HG03060 (cell line): ENCODE data around the gene DSC3.
"Not testable (repeated sequence)": the region's sequence is repeated elsewhere in the genome, so short reads cannot be mapped to it uniquely, and the experiment has no call there.

Experiments used
- ATAC-seq: cut with Tn5 transposase; IDR thresholded peaks from one replicate; pipeline ENCODE4 v1.9.1; 2021; ENCODE audit warnings: low read depth, moderate number of reproducible peaks; ENCODE audit not compliant: unreplicated experiment

DSC3 gene

DNA sequence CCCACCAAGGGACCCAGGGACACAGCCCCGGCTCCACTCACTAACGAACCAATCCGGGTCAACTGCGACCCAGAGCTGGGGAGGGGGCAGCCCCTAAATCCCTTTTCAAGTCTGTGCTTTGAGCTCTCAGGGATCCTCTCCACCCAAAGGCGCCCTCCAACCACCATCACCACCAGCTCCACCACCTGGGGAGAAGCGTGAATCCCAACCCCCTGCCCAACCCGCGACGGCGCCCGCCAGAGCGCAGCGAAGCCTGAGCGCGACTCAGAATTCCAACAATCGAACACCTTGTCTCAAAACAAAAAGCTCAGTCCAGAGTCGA lies 497 bp downstream of the DSC3 start:
- ATAC-seq = no peak

DNA sequence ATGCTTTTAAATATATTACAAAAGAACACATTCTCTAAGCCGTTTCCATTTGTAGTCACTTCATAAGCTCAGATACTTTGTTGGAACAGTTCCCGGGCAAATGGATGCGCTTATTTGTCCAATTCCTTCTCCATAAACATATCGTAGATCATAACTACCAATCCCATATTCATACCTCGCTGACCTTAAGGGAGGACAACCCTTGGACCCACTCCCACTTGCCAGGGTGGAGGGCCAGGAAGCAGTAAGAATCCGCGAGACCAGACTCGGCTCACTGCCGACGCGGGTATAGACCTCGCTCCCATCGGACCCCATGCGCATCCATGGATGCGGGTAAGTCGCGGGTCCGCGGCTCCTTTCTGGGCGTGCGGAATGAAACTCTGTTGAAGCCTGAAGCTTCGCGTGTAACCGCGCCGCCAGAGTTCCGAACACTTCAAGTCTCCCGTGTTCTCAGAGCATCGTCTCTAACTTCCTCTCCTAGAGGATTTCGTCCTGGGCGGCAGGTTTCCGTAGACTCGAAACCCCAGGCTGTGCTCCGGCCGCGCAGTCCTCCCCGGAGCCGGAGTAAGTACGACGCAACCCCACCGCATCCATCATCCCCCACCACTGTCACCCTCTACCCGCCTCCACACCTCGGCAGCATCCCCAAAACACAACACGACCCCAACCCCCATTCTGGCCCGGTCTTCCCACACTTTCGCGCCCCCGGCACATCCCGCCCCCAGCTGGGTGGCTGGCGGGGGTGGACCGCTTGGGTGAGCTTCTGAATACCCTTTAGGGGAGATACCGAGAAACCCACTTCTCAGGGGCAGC lies 1.1 kb downstream of the DSC3 start:
- ATAC-seq = no peak

DNA sequence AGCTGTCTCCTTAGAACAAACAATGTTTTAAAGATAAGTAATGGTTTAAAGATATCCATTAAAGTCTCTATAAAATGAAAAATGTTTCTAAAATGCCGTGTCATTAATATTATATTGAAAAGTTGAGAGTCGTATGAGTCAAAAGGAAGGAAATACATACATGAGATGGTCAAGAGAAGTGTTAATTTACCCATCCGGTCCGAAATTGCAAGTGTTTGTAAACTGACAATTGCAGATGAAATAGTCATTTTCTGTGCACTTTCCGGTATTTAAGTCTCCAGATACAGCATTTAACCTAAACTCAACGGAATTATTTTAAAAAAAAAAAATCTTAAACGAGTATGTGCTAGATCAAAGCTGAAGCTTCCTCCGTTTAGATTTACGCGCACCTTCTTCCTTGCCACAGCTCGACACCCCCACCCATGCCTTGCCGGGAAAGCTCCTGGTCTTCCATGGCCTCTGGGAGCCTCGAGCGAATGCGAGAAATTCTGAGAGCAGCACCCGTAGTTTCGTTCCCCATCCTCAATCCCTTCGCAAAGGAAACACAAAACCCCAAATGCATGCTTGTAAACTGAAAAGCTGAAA lies 1.8 kb downstream of the DSC3 start:
- ATAC-seq = no peak

DNA sequence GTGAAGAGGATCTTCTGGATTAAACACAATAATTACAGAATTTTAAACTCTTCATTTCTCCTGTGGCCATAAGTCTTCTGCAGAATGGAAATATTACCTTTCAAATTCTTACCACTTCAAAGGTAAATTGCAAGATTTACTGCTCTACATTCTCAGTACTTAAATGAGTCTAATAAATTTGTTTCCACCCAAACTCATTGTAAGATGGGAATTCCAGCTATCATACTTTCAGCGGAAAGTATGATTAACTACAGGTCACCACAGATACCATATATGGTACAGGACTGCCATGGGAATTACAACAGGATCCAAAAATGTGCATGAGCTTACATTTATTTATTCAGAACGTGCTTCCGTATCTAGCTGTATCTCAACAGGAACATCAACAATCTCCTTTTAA lies 3.1 kb downstream of the DSC3 start:
- ATAC-seq = no peak

DNA sequence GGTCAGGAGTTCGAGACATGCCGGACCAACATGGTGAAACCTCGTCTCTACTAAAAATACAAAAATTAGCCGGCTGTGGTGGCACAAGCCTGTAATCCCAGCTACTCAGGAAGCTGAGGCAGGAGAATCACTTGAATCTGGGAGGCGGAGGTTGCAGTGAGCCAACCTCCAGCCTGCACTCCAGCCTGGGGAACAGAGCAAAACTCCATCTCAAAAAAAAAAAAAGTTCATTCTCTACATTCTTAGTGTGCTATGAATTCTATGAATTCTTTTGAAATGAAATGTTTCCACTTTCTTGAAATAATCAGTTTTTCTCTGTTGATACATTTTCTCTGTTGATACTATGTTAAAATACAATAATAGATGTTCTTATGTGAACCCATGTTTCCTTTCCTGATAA lies 4.9 kb downstream of the DSC3 start:
- not testable (repeated sequence) for ATAC-seq

DNA sequence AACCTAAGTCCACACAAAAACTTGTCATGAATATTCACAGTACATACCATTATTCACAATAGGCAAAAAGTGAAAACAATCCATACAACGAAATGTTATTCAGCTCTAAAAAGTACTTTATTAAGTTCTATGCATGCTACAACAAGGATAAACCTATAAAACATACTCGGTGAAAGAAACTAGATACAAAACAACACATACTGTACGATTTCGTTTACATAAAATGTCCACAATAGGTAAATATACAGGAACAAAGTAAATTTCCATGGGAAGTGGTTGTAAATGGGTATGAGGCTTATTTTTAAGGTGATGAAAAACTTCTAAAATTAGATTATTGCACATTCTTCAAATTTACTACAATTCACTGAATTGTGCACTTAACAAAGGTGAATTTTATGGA lies 8.0 kb downstream of the DSC3 start:
- no peak for ATAC-seq

DNA sequence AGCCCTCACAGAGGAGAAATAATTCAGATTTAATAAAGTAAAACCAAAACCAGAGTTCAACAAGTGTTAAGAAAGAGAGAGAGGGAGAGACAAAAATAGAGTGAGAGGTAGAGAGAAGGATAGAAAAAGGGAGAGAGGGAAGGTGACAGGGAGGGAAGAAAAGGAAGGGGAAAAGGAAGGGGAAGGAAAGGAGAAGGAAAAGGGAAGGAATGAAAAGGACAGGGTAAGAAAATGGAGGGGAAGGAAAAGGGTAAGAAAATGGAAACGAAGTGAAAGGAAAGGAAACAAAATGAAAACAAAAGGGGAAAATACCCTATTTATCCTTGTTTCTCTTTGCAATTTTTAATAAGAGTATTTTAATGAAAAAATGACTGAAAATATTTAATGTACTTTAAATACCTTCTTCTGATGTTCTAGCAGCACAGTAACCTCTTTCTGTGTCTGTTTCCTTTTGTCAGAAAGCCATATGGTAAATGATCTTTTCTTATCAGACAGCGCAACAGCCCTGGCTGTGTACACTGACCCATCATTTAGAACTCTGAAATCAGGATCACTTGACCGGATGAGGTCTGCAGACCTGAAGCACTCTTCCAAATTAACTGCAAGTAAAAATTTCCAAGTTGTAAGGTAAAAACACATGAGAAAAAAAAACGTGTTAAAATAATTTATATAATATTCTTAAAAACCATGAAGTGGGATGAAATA lies 11.8 kb downstream of the DSC3 start:
- ATAC-seq = no peak

DNA sequence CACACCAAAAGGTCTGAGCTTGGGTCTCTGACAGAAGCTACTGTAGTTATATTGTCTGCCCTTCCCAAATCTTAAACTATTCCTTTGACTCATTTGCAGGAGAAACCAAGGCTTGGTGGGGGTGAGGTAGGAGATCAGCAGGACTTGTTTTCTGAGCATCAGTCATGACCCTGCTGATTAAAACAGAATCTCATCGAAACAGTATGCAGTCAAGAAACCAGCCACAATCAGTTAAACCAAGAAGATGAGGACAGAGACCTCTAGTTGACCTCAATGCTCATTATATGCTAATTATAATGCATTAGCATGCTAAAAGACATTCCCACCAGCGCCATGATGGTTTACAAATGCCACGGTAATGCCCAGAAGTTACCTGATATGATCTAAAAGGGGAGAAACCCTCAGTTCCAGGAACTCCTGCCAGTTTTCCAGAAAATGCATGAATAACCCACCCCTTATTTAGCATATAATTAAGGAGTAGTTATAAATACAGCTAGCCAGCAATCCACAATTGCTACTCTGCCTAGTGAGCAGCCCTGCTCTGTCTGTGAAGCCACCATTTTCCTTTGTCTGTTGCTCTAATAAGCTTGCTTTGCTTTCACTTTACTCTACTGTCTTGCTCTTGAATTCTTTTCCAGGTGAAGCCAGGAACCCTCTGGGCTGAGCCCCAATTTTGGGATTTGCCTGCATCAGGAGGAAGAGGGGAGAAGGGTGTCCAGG lies 26.7 kb downstream of the DSC3 start:
- ATAC-seq = no peak

DNA sequence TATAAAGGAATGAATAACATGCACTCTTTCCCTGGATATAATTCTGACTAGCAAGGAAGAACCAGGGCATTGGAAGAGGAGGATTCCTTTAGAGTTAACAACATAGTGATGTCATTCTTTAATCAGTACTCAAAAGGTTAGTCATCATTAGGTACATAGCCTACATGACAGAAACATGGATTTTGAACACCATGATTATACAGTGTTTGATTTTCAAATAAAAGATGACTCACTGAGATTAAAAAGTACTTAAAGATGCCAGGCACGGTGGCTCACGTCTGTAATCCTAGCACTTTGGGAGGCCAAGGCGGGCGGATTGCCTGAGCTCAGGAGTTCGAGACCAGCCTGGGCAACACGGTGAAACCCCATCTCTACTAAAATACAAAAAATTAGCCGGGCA lies 31.1 kb downstream of the DSC3 start:
- not testable (repeated sequence) for ATAC-seq

DNA sequence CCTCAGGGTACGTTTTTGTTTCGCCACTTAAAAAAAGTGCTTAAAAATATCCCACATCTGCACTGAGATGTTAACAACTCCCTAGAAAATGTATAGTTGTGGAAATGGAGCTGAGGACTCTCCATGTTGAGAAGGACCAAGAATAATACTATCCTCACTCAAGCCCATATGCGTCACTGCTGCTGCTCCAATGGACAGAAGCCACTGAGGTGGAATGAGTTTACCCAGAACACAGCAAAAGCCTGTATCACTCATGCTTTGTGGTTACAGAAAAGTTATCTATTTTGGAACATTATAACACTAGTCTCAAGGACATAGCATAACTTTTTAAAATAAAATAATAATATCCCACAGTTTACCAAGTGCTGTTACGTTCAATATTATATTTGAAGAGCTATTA lies 31.9 kb downstream of the DSC3 start:
- no peak for ATAC-seq

DNA sequence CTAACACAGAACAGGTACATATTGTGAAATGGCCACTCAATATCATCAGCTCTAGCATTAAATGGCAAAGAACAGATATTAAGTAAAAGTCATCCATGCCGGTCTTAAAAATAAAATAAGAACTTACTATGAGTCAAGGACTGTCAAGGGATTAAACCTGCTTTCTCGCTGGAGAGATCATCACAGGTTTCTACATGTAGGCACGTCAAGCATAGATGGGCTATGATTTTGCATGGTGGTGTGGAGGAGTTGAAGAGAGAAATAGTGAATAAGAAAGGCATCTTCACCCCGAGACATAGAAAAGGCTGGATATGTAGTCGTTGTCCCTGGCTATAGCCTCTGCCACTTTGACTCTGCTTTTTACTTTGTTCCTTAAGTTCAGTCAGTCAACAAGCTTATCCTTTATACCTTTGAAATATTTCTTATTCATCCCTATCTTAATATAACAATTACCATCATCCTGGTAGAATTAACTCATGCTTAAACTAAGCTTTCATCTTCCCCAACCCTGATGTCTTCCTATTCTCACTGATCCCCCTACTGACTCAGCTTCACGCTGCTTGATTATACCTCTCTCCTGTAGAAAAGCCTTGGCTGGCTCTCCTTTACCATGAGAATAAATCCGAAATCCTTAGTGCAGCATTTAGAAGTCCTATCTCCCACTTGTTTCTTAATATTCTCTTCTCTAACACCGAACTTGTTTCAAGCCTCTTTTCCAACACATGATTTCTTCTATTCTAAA lies 42.5 kb downstream of the DSC3 start:
- no peak for ATAC-seq

DNA sequence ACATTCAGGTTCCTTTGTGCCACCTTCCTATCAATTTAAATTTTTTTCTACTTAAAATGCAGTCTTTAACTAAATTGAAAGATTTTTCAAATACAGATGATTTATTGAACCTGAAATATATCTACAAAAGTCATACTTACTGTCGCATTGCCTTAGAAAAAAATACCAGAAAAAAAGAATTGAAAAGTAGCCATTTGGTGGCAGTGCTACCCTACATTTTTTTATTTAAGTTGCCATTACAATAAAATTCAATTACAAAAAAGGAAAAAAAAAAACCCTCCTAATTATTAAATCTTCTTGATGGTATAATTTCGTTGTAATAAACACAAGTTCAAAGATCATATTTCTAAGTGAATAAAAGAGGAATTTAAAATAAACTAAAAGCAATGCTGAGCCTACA lies 43.4 kb downstream of the DSC3 start:
- no peak for ATAC-seq

DNA sequence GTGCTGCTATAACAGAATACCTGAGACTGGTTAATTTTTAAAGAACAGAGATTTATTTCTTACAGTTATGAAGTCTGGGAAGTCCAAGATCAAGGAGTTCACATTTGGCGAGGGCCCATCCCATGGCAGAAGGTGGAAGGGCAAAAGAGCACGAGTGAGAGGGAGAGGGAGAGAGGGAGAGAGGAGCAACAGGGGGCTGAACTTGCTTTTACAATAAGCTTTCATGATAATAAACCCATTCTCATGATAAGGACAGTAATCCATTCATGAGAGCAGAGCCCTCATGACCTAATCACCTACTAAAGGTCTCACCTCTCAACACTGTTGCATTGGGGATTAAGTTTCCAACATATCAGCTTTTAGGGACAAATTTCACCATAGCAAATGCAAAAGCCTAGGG lies 45.3 kb downstream of the DSC3 start:
- ATAC-seq = no peak

DNA sequence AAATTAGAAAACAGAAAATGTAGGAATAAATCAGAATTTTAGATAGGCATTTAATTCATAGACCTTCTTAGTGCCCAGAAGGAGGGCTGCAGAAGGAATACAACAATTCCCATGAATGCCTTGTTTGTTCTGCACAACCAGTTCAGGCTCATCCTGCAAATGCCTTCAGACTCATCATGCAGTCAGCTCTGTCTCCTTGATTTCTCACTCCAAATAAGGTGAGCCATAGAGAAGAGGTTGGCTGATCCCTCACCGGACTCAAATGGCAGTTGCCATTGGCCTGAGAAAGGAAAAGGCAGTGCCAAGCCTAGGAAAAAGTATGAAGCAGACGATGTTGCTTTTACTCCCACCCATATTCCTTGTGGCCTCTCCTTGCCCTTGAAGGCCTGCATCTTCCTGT lies 50.3 kb downstream of the DSC3 start:
- no peak for ATAC-seq

DNA sequence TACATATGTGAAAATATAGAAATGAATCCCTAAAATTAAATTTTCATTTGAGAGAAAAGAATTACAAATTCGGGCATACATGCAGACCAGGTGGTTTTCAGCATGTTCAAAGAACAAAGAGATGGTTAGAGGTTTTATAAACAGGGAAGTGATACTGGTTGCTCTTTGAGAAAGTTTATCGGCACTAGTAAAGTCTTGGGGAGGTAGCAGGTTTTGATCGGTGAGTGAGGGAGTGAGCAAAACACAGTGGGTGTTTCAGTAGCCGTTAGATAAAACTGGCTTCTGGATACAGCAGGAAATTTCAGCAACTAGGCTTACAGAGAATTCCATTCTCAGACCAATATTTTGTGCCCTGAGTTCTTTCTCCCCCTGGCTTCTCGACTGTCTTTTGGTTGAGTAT lies 51.1 kb downstream of the DSC3 start:
- ATAC-seq = no peak

DNA sequence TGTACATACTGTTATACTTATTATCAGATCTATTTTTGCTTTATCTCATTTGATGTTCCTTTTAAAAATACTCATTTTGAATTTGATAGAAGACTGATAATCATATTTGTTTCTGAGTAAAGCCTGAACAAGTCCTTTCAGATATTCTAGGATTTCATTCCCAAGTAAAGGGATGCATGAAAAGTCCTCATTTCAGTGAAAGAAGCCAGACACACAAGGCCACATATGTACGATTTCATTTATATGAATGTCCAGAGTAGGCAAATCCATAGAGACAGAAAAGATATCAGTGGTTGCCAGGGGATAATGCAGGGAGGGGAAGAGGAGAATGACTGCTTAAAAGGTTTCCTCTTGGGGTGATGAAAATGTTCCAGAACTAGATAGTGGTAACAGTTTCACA lies 53.4 kb downstream of the DSC3 start:
- ATAC-seq = no peak

DNA sequence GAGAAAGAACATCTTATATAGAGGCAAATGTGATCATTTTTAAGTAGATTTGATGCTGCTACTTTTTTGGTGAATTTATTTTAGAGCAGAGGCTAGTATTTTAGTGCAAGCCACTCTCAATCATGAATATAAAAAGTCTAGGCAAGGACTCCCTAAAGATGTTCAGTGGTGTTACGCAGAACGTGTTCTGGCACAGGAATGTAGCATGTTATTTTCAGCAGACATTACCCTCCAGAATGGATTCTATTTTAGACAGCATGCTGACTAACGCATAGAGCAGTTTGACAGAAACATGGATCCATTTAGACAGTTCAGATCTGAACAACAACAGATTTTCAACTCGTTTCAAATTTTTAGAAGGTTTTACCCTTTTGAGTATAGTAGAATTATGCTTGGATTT lies 54.1 kb downstream of the DSC3 start:
- ATAC-seq = no peak

DNA sequence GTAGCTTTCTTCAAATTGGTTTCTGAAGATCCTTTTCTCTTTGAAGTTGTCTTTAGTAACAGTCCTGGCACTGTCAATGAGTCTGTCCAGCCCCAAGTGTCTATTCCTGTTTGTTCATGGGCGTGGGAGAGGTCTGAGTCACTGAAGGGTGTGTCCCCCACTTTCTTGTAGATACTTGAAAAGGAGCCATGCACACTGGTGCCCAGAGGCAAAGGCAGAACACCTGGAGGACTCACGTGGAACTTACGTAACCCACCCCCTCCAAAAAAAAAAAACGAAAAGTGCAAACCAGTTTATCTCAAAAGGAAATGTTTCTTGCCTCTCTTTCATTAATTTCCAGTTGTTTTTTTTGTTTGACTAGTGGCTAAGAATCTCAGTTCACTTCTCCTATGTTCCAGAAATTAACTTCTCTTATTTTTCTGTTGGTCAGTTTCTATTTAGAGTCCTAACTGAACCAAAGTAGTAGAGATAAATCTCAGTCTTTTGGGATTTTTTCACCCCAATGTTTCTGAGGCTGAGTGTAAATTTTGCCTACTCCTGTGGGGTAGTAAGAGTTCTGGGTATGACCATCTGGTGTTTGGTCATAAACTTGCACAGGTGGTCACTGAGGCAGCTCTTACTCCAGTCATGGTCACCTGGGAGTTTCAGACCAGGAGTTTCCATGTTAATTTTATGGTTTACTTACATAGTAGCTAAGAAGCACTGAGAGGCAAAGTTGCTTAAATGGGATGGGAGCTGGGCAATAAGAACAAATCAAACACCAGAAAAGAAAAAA lies 54.9 kb downstream of the DSC3 start:
- no peak for ATAC-seq

DNA sequence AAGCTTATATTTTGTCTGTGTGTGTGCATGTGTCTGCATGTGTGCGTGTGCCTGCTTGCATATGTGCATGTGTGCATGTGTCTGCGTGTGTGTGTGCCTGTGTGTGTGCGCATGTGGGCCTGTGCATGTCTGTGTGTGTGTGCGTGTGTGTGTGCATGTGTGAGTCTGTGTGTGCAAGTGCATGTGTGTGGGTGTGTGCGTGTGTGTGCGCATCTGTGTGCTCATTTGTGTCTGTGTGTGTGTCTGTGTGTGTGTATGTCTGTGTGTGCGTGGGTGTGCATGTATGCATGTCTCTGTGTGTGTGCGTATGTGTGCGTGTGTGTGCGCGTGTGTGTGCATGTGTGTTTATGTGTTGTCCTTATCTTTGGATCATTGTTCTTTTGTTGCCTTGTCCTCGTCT lies 56.8 kb downstream of the DSC3 start:
- ATAC-seq = no peak
